ENCODE data around the gene MIER2.

DNA sequence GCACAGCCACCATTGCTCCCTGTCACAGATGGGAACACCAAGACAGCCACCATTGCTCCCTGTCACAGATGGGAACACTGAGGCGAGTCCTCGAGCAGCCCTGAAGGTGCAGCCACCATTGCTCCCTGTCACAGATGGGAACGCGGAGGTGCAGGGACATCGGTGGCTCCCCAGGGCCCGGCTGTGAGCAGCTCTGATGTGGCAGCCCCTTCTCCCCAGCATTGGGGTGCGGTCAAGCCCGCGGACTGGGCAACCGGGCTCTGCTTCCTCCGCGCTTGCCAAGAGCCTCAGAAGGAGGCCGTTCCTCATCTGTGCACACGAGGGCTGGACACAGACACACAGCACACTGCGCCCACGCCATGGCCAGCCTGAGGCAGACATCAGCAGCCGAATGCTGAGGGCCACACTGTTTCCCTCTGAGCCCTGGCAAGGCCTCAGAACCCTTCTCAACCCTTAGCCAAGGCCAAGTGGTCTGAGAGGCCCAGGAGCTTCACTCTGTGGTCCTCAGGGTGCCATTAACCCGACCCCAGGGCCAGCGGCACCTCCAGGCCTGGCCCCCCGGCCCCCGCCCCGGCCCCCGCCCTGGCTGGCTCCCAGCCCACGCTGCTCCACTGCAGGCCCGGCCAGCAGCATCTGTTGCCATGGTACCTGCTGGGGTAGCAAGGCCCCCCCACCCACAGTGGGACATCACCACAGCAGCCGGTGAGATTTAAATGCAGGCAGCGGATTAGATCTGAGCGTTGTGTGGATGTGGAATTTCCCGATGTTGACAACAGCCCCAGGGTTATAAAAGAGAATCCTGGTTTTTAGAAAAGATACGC is 46.0 kb upstream of the MIER2 start:
- TF ChIP-seq, protein P1, sequence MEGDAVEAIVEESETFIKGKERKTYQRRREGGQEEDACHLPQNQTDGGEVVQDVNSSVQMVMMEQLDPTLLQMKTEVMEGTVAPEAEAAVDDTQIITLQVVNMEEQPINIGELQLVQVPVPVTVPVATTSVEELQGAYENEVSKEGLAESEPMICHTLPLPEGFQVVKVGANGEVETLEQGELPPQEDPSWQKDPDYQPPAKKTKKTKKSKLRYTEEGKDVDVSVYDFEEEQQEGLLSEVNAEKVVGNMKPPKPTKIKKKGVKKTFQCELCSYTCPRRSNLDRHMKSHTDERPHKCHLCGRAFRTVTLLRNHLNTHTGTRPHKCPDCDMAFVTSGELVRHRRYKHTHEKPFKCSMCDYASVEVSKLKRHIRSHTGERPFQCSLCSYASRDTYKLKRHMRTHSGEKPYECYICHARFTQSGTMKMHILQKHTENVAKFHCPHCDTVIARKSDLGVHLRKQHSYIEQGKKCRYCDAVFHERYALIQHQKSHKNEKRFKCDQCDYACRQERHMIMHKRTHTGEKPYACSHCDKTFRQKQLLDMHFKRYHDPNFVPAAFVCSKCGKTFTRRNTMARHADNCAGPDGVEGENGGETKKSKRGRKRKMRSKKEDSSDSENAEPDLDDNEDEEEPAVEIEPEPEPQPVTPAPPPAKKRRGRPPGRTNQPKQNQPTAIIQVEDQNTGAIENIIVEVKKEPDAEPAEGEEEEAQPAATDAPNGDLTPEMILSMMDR (IDR thresholded peaks at IDR 0.05; ENCODE audit: insufficient read depth, low read depth, low read length) = no peak
- no peak for TF ChIP-seq EZH2 (IDR thresholded peaks at IDR 0.05; ENCODE audit: insufficient read depth, low read length)
